OCI-LY7 (cell line): ENCODE measurements around the gene PNMA8C.

Experiments used
- CTCF ChIP-seq: fragments of 200-600 bp; sonication (generic); conservative IDR thresholded peaks from 2 replicates; pipeline ENCODE4 v1.5.1; 2014; ENCODE audit warnings: mild to moderate bottlenecking, antibody characterized with exemption, low read length, moderate library complexity, mixed read lengths
- EZH2phosphoT487 ChIP-seq: fragments of 200-600 bp; sonication (generic); IDR thresholded peaks from 2 replicates; pipeline ENCODE4 v1.6.1; 2018; ENCODE audit warnings: low read depth, borderline replicate concordance, mild to moderate bottlenecking, mixed run types, antibody characterized with exemption, low read length, moderate library complexity, mixed read lengths

GRCh38 chr19:46426506-46427162 lies 2.1 kb downstream of the PNMA8C start:
- TF ChIP-seq CTCF: no peak
- no peak for TF ChIP-seq EZH2phosphoT487
